RWPE2 (cell line): ENCODE results near the gene ASB5.

Experiments used
- ATAC-seq: fragments of 200-7000 bp; cut with Tn5 transposase; 3 replicates; pipeline ENCODE4 v1.9.1; 2021; ENCODE audit warnings: low read depth
- DNase-seq: peaks from one replicate; pipeline ENCODE4 v3.0.0-alpha.2; 2020; ENCODE audit warnings: low spot score
- H3K27ac ChIP-seq: fragments of 450-650 bp; 2 replicates; pipeline ENCODE4 v1.5.1; 2017; ENCODE audit warnings: mild to moderate bottlenecking; ENCODE audit not compliant: poor library complexity, severe bottlenecking
- H3K27me3 ChIP-seq: fragments of 250-450 bp; sonication (Bioruptor Pico); 2 replicates; pipeline ENCODE4 v1.5.1; 2021; ENCODE audit warnings: mild to moderate bottlenecking, moderate library complexity; ENCODE audit not compliant: insufficient read depth, poor library complexity, severe bottlenecking
- H3K36me3 ChIP-seq: fragments of 250-450 bp; sonication (Bioruptor Pico); 2 replicates; pipeline ENCODE4 v1.5.1; 2020; ENCODE audit warnings: low read depth, mild to moderate bottlenecking, moderate library complexity
- H3K4me1 ChIP-seq: fragments of 250-450 bp; sonication (Bioruptor Pico); 2 replicates; pipeline ENCODE4 v1.5.1; 2021; ENCODE audit warnings: mild to moderate bottlenecking, moderate library complexity; ENCODE audit not compliant: insufficient read depth, poor library complexity, severe bottlenecking
- H3K4me3 ChIP-seq: fragments of 250-450 bp; sonication (Bioruptor Pico); 2 replicates; pipeline ENCODE4 v1.5.1; 2021; ENCODE audit warnings: mild to moderate bottlenecking, moderate library complexity; ENCODE audit not compliant: severe bottlenecking
- H3K9me3 ChIP-seq: fragments of 250-450 bp; sonication (Bioruptor Pico); 2 replicates; pipeline ENCODE4 v1.5.1; 2021; ENCODE audit warnings: mild to moderate bottlenecking, moderate library complexity; ENCODE audit not compliant: severe bottlenecking
- CTCF ChIP-seq: fragments of 450-650 bp; IDR thresholded peaks from one replicate; pipeline ENCODE4 v1.5.1; 2017; ENCODE audit warnings: mild to moderate bottlenecking, moderate library complexity; ENCODE audit not compliant: poor library complexity, severe bottlenecking

The ASB5 gene

GRCh38 chr4:176210101-176210500 lies 58.9 kb downstream of the ASB5 start:
- H3K4me1 ChIP-seq: no peaks in the 10 kb centered on the region
- H3K4me3 ChIP-seq: no peak overlapping the region
- H3K36me3 ChIP-seq: no peaks in the 10 kb centered on the region
- H3K27me3 ChIP-seq: no peaks in the 10 kb centered on the region
- H3K9me3 ChIP-seq: no peaks in the 10 kb centered on the region
- ATAC-seq (no peak), DNase-seq (no peak)
- no peak overlapping the region for H3K27ac ChIP-seq
- TF ChIP-seq CTCF: no peak

GRCh38 chr4:176209535-176209934 lies 59.5 kb downstream of the ASB5 start:
- DNase-seq: no peak
- no peaks in the 10 kb centered on the region for H3K27me3 ChIP-seq
- H3K27ac ChIP-seq: no peak overlapping the region
- no peaks in the 10 kb centered on the region for H3K9me3 ChIP-seq
- no peaks in the 10 kb centered on the region for H3K36me3 ChIP-seq
- ATAC-seq: no peak
- no peak overlapping the region for H3K4me3 ChIP-seq
- H3K4me1 ChIP-seq: no peaks in the 10 kb centered on the region
- TF ChIP-seq CTCF: no peak

- ATAC-seq: no peak
- Histone ChIP-seq H3K9me3 (no peaks in the 10 kb centered on the region), H3K27ac (no peak overlapping the region), H3K4me1 (no peaks in the 10 kb centered on the region), H3K36me3 (no peaks in the 10 kb centered on the region), H3K4me3 (no peak overlapping the region), H3K27me3 (no peaks in the 10 kb centered on the region)
- DNase-seq: no peak
- TF ChIP-seq CTCF: no peak
Observed at GRCh38 chr4:176207839-176208238, 61.2 kb downstream of the ASB5 start.

- no peak for TF ChIP-seq CTCF
- ATAC-seq: no peak
- no peaks in the 10 kb centered on the region for H3K9me3 ChIP-seq
Observed at GRCh38 chr4:176205299-176205698, 63.7 kb downstream of the ASB5 start.

GRCh38 chr4:176198316-176198903 lies 70.6 kb downstream of the ASB5 start:
- H3K27me3 ChIP-seq: no peaks in the 10 kb centered on the region
- ATAC-seq (no peak), DNase-seq (no peak)
- no peak for TF ChIP-seq CTCF
- no peak overlapping the region for H3K4me3 ChIP-seq
- no peaks in the 10 kb centered on the region for H3K36me3 ChIP-seq
- peaks cover 14% of the 10 kb centered on the region for H3K4me1 ChIP-seq
- H3K9me3 ChIP-seq: no peaks in the 10 kb centered on the region
- no peak overlapping the region for H3K27ac ChIP-seq

More at GRCh38 chr4:176205299-176205698, 63.7 kb downstream of the ASB5 start:
- H3K27me3 ChIP-seq: no peaks in the 10 kb centered on the region
- H3K36me3 ChIP-seq: no peaks in the 10 kb centered on the region
- no peak overlapping the region for H3K4me3 ChIP-seq
- no peak overlapping the region for H3K27ac ChIP-seq
- no peak for DNase-seq
- no peaks in the 10 kb centered on the region for H3K4me1 ChIP-seq
